IMR-90 (cell line): ENCODE data around the gene ETFA. TPM values are rescaled to one million over a fixed set of nuclear protein-coding genes. Genes with fewer than 3 reads are reported as not detected.
A peak's percentile ranks its signal among the peaks of the same experiment; 100 is the strongest.

Experiments
- ATAC-seq: fragments of 200-7000 bp; cut with Tn5 transposase; 2 replicates; pipeline ENCODE4 v1.9.1; 2020; ENCODE audit warnings: low read depth, mild to moderate bottlenecking, moderate library complexity
- Bru-seq: library from RNA; stranded (reverse); fragments of 400-500 nt; gene quantifications from one replicate; lab custom pipeline; 2021; lab: Mats Ljungman, UMichigan
- BruChase-seq, 2 experiments: library from RNA; stranded (reverse); fragments of 400-500 nt; gene quantifications; one replicate each; lab custom pipeline; 2021; lab: Mats Ljungman, UMichigan
- BruUV-seq: library from RNA; stranded (reverse); fragments of 400-500 nt; replicated peaks from 2 replicates; lab custom pipeline; 2021; lab: Mats Ljungman, UMichigan
- CTCF ChIA-PET: fragments of 300-600 bp; formaldehyde crosslinking; extraction: SDS; loops from one replicate; lab custom pipeline; 2021; ENCODE audit warnings: antibody characterized with exemption; lab: Yijun Ruan, JAX
- POLR2A ChIA-PET: fragments of 300-600 bp; sonication (Branson Sonifier 250); formaldehyde crosslinking; loops from one replicate; lab custom pipeline; 2022; ENCODE audit warnings: antibody characterized with exemption; ENCODE audit not compliant: unreplicated experiment; lab: Charles Lee
- DNase-seq: peaks from one replicate; pipeline ENCODE4 v3.0.0; 2013
- H2AFZ ChIP-seq: replicated peaks from 2 replicates; pipeline ENCODE3; 2013; ENCODE audit warnings: low read length, mild to moderate bottlenecking; ENCODE audit not compliant: poor library complexity
- H2AK5ac ChIP-seq: 2 replicates; pipeline ENCODE4 v1.6.1; 2013; ENCODE audit warnings: low read depth, low read length, inconsistent platforms
- H2AK9ac ChIP-seq: replicated peaks from 2 replicates; pipeline ENCODE3; 2013; ENCODE audit warnings: mild to moderate bottlenecking, low read depth, low read length, moderate library complexity; ENCODE audit not compliant: poor library complexity
- H2BK120ac ChIP-seq: 2 replicates; pipeline ENCODE4 v1.6.1; 2013; ENCODE audit warnings: low read depth, low read length, inconsistent platforms
- H2BK15ac ChIP-seq: 3 replicates; pipeline ENCODE4 v1.6.1; 2013; ENCODE audit warnings: low read depth, low read length, inconsistent platforms
- H2BK20ac ChIP-seq: 2 replicates; pipeline ENCODE4 v1.6.1; 2013; ENCODE audit warnings: low read depth, mild to moderate bottlenecking, inconsistent platforms, low read length, moderate library complexity
- H2BK5ac ChIP-seq: 2 replicates; pipeline ENCODE4 v1.6.1; 2013; ENCODE audit warnings: mild to moderate bottlenecking, low read depth, low read length, inconsistent platforms; ENCODE audit not compliant: poor library complexity, severe bottlenecking
- H3K14ac ChIP-seq: replicated peaks from 2 replicates; pipeline ENCODE4 v1.6.1; 2013; ENCODE audit warnings: low read depth, low read length, inconsistent platforms
- H3K18ac ChIP-seq: 2 replicates; pipeline ENCODE4 v1.6.1; 2013; ENCODE audit warnings: low read depth, low read length, control low read depth
- H3K23ac ChIP-seq: 2 replicates; pipeline ENCODE4 v1.6.1; 2013; ENCODE audit warnings: low read depth, low read length, inconsistent platforms
- H3K27ac ChIP-seq: 2 replicates; pipeline ENCODE4 v1.5.1; 2013; ENCODE audit warnings: mild to moderate bottlenecking, control low read depth, low read length; ENCODE audit not compliant: insufficient read depth
- H3K27me3 ChIP-seq: 2 replicates; pipeline ENCODE4 v1.6.1; 2013; ENCODE audit warnings: low read length; ENCODE audit not compliant: control insufficient read depth, insufficient read depth
- H3K36me3 ChIP-seq: 2 replicates; pipeline ENCODE4 v1.6.1; 2013; ENCODE audit warnings: low read length, mixed read lengths; ENCODE audit not compliant: control insufficient read depth, insufficient read depth
- H3K4ac ChIP-seq: 2 replicates; pipeline ENCODE4 v1.6.1; 2013; ENCODE audit warnings: low read depth, low read length, inconsistent platforms
- H3K4me1 ChIP-seq: 2 replicates; pipeline ENCODE4 v1.6.1; 2013; ENCODE audit warnings: low read length, mixed read lengths; ENCODE audit not compliant: control insufficient read depth, insufficient read depth
- H3K4me2 ChIP-seq: 2 replicates; pipeline ENCODE4 v1.6.1; 2013; ENCODE audit warnings: low read depth, mild to moderate bottlenecking, control low read depth, low read length, moderate library complexity
- H3K4me3 ChIP-seq: 2 replicates; pipeline ENCODE4 v1.5.1; 2013; ENCODE audit warnings: low read depth, mild to moderate bottlenecking, control low read depth, low read length, moderate library complexity; ENCODE audit not compliant: insufficient read depth
- H3K56ac ChIP-seq: 2 replicates; pipeline ENCODE4 v1.6.1; 2013; ENCODE audit warnings: low read length, inconsistent platforms; ENCODE audit not compliant: insufficient read depth; ENCODE audit errors: extremely low read depth
- H3K79me1 ChIP-seq, 2 experiments: 2 replicates each; pipeline ENCODE4 v1.6.1; 2013; ENCODE audit warnings: low read length in 2 of 2, inconsistent platforms in 1 of 2, low read depth in 1 of 2
- H3K9ac ChIP-seq: 2 replicates; pipeline ENCODE4 v1.6.1; 2013; ENCODE audit warnings: low read depth, low read length, control low read depth
- H3K9me1 ChIP-seq: 2 replicates; pipeline ENCODE4 v1.6.1; 2013; ENCODE audit warnings: low read length, inconsistent platforms; ENCODE audit not compliant: insufficient read depth
- H3K9me3 ChIP-seq: 2 replicates; pipeline ENCODE4 v1.6.1; 2013; ENCODE audit warnings: low read length; ENCODE audit not compliant: control insufficient read depth, insufficient read depth
- H4K20me1 ChIP-seq: 2 replicates; pipeline ENCODE4 v1.6.1; 2013; ENCODE audit warnings: low read length, inconsistent platforms; ENCODE audit not compliant: insufficient read depth
- H4K5ac ChIP-seq: 2 replicates; pipeline ENCODE4 v1.6.1; 2013; ENCODE audit warnings: mild to moderate bottlenecking, low read depth, low read length, control low read depth
- H4K8ac ChIP-seq, 2 experiments: 2 replicates each; pipeline ENCODE4 v1.6.1; 2013; ENCODE audit warnings: low read depth in 2 of 2, low read length in 2 of 2, control low read depth in 1 of 2, inconsistent platforms in 1 of 2
- H4K91ac ChIP-seq: 2 replicates; pipeline ENCODE4 v1.6.1; 2013; ENCODE audit warnings: low read depth, low read length, inconsistent platforms; ENCODE audit not compliant: insufficient read depth
- BHLHE40 ChIP-seq: fragments of 150-350 bp; IDR thresholded peaks from 2 replicates; pipeline ENCODE4 v1.6.1; 2016; ENCODE audit warnings: mild to moderate bottlenecking, low read depth, low read length
- CEBPB ChIP-seq: IDR thresholded peaks from 2 replicates; pipeline ENCODE4 v1.6.1; 2012; ENCODE audit warnings: low read depth, low read length, improper control_type of control experiment
- ELK1 ChIP-seq: fragments of 150-350 bp; IDR thresholded peaks from 2 replicates; pipeline ENCODE4 v1.6.1; 2016; ENCODE audit warnings: low read depth, mild to moderate bottlenecking, low read length, moderate library complexity, borderline replicate concordance
- FOS ChIP-seq: fragments of 150-350 bp; IDR thresholded peaks from 2 replicates; pipeline ENCODE4 v1.6.1; 2016; ENCODE audit warnings: low read depth, low read length
- MAFK ChIP-seq: IDR thresholded peaks from 2 replicates; pipeline ENCODE4 v1.6.1; 2012; ENCODE audit warnings: low read depth, low read length, improper control_type of control experiment
- MXI1 ChIP-seq: IDR thresholded peaks from 2 replicates; pipeline ENCODE4 v1.6.1; 2012; ENCODE audit warnings: low read depth, mild to moderate bottlenecking, low read length, moderate library complexity, borderline replicate concordance
- NFE2L2 ChIP-seq: fragments of 150-350 bp; IDR thresholded peaks from 2 replicates; pipeline ENCODE4 v1.6.1; 2016; ENCODE audit warnings: low read depth, mild to moderate bottlenecking, low read length
- RAD21 ChIP-seq: IDR thresholded peaks from 2 replicates; pipeline ENCODE4 v1.6.1; 2012; ENCODE audit warnings: low read length, improper control_type of control experiment
- SMC3 ChIP-seq: fragments of 150-350 bp; IDR thresholded peaks from 2 replicates; pipeline ENCODE4 v1.6.1; 2016; ENCODE audit warnings: low read depth, mild to moderate bottlenecking, antibody characterized with exemption, low read length, moderate library complexity
- USF2 ChIP-seq: fragments of 150-350 bp; IDR thresholded peaks from 2 replicates; pipeline ENCODE4 v1.6.1; 2017; ENCODE audit warnings: mild to moderate bottlenecking, antibody characterized with exemption, low read length, low read depth
- WGBS, 2 experiments: methylation state at CpG; one replicate each; pipeline versions ENCODE4 v1.1.5 to v1.1.7; 2013; ENCODE audit warnings: missing lambda C conversion rate in 2 of 2; ENCODE audit not compliant: insufficient read length in 1 of 2; ENCODE audit errors: extremely low coverage in 2 of 2; 5-methylcytosine and 5-hydroxymethylcytosine counted together
- dilution Hi-C: fragments of 300-500 bp; cut with HindIII; formaldehyde crosslinking; loops from one replicate; pipeline ENCODE4 v1.14.3; 2018; ENCODE audit warnings: low sequenced_read_pairs; ENCODE audit not compliant: unreplicated experiment
- in situ Hi-C: fragments of 300-500 bp; cut with MboI; formaldehyde crosslinking; loops from 3 replicates; pipeline ENCODE4 v1.14.3; 2019; ENCODE audit warnings: low sequenced_read_pairs, inconsistent platforms, mixed read lengths
- intact Hi-C: fragments of 100-400 bp; cut with micrococcal nuclease; formaldehyde crosslinking; loops from 2 replicates; pipeline ENCODE4 v1.10.0; 2022
- long read RNA-seq: library from polyadenylated mRNA; unstranded; transcript quantifications from one replicate; pipeline ENCODE4 v2.0.0, GENCODE V29; 2021; ENCODE audit not compliant: unreplicated experiment
- polyA plus RNA-seq, 3 experiments: library from polyadenylated mRNA; depleted of rRNA; stranded (reverse); fragments of >200 nt; gene quantifications; 2 replicates each; pipeline ENCODE4 v1.2.3, GENCODE V29; 2012; ENCODE audit warnings: low replicate concordance in 1 of 3
- total RNA-seq: library from RNA; depleted of rRNA; stranded (reverse); fragments of >200 nt; gene quantifications from 2 replicates; pipeline ENCODE4 v1.2.3, GENCODE V29; 2012; rRNA removed

ETFA gene
- total RNA-seq (159 and 172 TPM in 2 replicates), polyA plus RNA-seq (2012; rRNA removed) (115 and 116 TPM in 2 replicates), Bru-seq, nascent RNA (percentile 86 among the genes with signal in this experiment), BruChase-seq, experiment 1, labeled RNA remaining after a 6-hour chase (percentile 86 among the genes with signal in this experiment), BruChase-seq, experiment 2, labeled RNA remaining after a 2-hour chase (percentile 81 among the genes with signal in this experiment)
- polyA plus RNA-seq (2012; cell fraction: cytosol; rRNA removed), result 45.8 and 62.6 TPM in 2 replicates
- 22.3 and 88.0 TPM in 2 replicates for polyA plus RNA-seq (2012; cell fraction: nucleus; rRNA removed; ENCODE audit: low replicate concordance)
- long read RNA-seq, transcript ETFA-202 (11 exons, 1,346 nt), result minor isoform, 17 of 124 reads
- long read RNA-seq, transcript ETFA-203 (12 exons, 2,287 nt), result major isoform, 93 of 124 reads
- long read RNA-seq, partial matches to known transcripts, result 7 of 124 reads
- long read RNA-seq, other reads (novel, unspliced or antisense), result 5 of 124 reads

- H3K36me3 ChIP-seq, result no peaks in the 10 kb centered on the region
- POLR2A ChIA-PET, result interaction anchor here (0.5 kb wide), 1 partner anchor 71 kb away, joined by 3 read pairs; no protein-coding TSS in a partner anchor
- in situ Hi-C loops, result no loop called here
- TF ChIP-seq NFE2L2 (no peak), SMC3 (0 out of 2 replicates have a peak, but pooled peaks have one; percentile 9), MAFK (no peak), FOS (no peak), MXI1 (peak; percentile 66; the same call in 1 of the 2 replicates), CEBPB (no peak), ELK1 (no peak), BHLHE40 (peak; percentile 86), USF2 (peak; percentile 86), RAD21 (no peak)
Observed at GRCh38 chr15:76311100-76311953, at the start of gene ETFA. Gene ETFA, minus strand, starts transcription at chr15:76311469. Its CDS starts 81 bp downstream, at chr15:76311388.

More at GRCh38 chr15:76311100-76311953, at the start of gene ETFA:
- H3K4me2 ChIP-seq, result peak within 1 kb of the TSS; percentile 96
- H3K9me3 ChIP-seq, result no peaks in the 10 kb centered on the region
- CTCF ChIA-PET, result interaction anchor here (0.6 to 0.7 kb wide), 2 partner anchors 111 to 556 kb away, joined by 3 to 5 read pairs; no protein-coding TSS in a partner anchor
- peaks cover 13% of the 10 kb centered on the region; the same call in 1 of the 2 replicates for H4K20me1 ChIP-seq
- H3K9ac ChIP-seq, result peak within 1 kb of the TSS; percentile 94
- peaks cover 9% of the 10 kb centered on the region for H3K9me1 ChIP-seq
- ATAC-seq, result peak; percentile 96
- peak; percentile 92 for DNase-seq
- 0% methylated on average over 29 of the region's 60 CpGs; no CpG with 5 or more reads in 1 of the 2 experiments for WGBS, 2 experiments
- intact Hi-C loops (no loop called here), dilution Hi-C loops (no loop called here)
- H2AK5ac ChIP-seq, result peak within 1 kb of the TSS; percentile 43; the same call in 1 of the 2 replicates
- no peaks in the 10 kb centered on the region for H3K27me3 ChIP-seq
- H2BK120ac ChIP-seq, result peak within 1 kb of the TSS; percentile 97
- peak within 1 kb of the TSS; percentile 80 for H3K56ac ChIP-seq
- H3K4ac ChIP-seq, result peak within 1 kb of the TSS; percentile 93
- H3K18ac ChIP-seq, result peak within 1 kb of the TSS; percentile 80
- H3K79me1 ChIP-seq, result peaks cover 0 to 35% of the 10 kb centered on the region in 2 experiments; a peak in 2 of 4 replicates
- H2BK20ac ChIP-seq, result peak within 1 kb of the TSS; percentile 77
- peak within 1 kb of the TSS; percentile 79 for H3K27ac ChIP-seq
- H4K91ac ChIP-seq, result peak within 1 kb of the TSS; percentile 94
- H3K4me3 ChIP-seq, result peak within 1 kb of the TSS; percentile 82
- H2BK15ac ChIP-seq, result peak within 1 kb of the TSS; percentile 95; the same call in 2 of the 3 replicates
- H3K4me1 ChIP-seq, result peaks cover 10% of the 10 kb centered on the region
- peak within 1 kb of the TSS; percentile 97 for H2AK9ac ChIP-seq
- peak within 1 kb of the TSS; percentile 99 for H4K5ac ChIP-seq
- H3K14ac ChIP-seq, result peak within 1 kb of the TSS; percentile 93
- peak within 1 kb of the TSS; percentile 97 for H3K23ac ChIP-seq
- H2AFZ ChIP-seq, result peak within 1 kb of the TSS; percentile 99
- no TSS peak for BruUV-seq
- H4K8ac ChIP-seq, result peak within 1 kb of the TSS; percentile 76 to 99
- peak within 1 kb of the TSS; percentile 84 for H2BK5ac ChIP-seq
